ENCODE data around the gene SECISBP2.

DNA sequence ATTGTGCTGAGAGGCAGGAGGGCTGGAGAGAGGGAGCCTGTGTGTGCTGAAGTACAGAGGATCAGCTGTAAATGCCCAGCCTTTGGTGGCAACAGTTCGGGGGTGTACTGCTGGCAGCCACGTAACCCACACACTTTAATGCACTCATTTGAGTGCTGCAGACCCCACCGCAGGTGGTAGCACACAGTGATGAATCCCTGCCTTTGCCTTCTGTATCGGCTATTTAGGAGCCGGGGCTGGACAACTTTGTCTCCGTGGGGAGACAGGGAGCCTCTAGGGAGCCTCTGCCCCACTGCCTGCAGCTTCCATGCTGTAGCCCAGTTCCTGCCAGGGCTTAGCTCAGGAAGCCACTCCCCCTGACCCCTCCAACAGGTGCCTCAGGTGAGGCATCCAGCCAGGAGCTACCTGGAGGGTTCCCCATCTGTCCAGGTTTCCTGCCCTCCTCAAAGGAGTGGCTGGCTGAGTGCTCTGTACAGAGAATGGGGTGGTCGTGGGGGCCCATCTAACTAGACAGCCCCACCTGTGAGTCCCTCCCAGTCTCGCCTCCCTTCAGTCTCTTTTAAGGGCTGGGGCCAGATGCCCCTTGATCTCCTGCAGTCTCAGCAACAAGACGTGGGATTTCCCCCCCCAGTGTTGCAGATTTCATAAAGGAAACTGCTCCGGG, 44.5 kb downstream of the SECISBP2 start:
- TF ChIP-seq CTCF (IDR thresholded peaks at IDR 0.05): no peak
- no peak for TF ChIP-seq KDM1A (IDR thresholded peaks at IDR 0.05; ENCODE audit: low read depth)
- TF ChIP-seq ESRRA (IDR thresholded peaks at IDR 0.05; ENCODE audit: borderline replicate concordance, low read length): no peak
